RWPE2 (cell line): Measurements from ENCODE around the gene ATP6V0D1.

ENCODE experiments used
- ATAC-seq: fragments of 200-7000 bp; cut with Tn5 transposase; 3 replicates; pipeline ENCODE4 v1.9.1; 2021; ENCODE audit warnings: low read depth
- DNase-seq: peaks from one replicate; pipeline ENCODE4 v3.0.0-alpha.2; 2020; ENCODE audit warnings: low spot score
- H3K27ac ChIP-seq: fragments of 450-650 bp; 2 replicates; pipeline ENCODE4 v1.5.1; 2017; ENCODE audit warnings: mild to moderate bottlenecking; ENCODE audit not compliant: poor library complexity, severe bottlenecking
- H3K27me3 ChIP-seq: fragments of 250-450 bp; sonication (Bioruptor Pico); 2 replicates; pipeline ENCODE4 v1.5.1; 2021; ENCODE audit warnings: mild to moderate bottlenecking, moderate library complexity; ENCODE audit not compliant: insufficient read depth, poor library complexity, severe bottlenecking
- H3K36me3 ChIP-seq: fragments of 250-450 bp; sonication (Bioruptor Pico); 2 replicates; pipeline ENCODE4 v1.5.1; 2020; ENCODE audit warnings: low read depth, mild to moderate bottlenecking, moderate library complexity
- H3K4me1 ChIP-seq: fragments of 250-450 bp; sonication (Bioruptor Pico); 2 replicates; pipeline ENCODE4 v1.5.1; 2021; ENCODE audit warnings: mild to moderate bottlenecking, moderate library complexity; ENCODE audit not compliant: insufficient read depth, poor library complexity, severe bottlenecking
- H3K4me3 ChIP-seq: fragments of 250-450 bp; sonication (Bioruptor Pico); 2 replicates; pipeline ENCODE4 v1.5.1; 2021; ENCODE audit warnings: mild to moderate bottlenecking, moderate library complexity; ENCODE audit not compliant: severe bottlenecking
- H3K9me3 ChIP-seq: fragments of 250-450 bp; sonication (Bioruptor Pico); 2 replicates; pipeline ENCODE4 v1.5.1; 2021; ENCODE audit warnings: mild to moderate bottlenecking, moderate library complexity; ENCODE audit not compliant: severe bottlenecking
- CTCF ChIP-seq: fragments of 450-650 bp; IDR thresholded peaks from one replicate; pipeline ENCODE4 v1.5.1; 2017; ENCODE audit warnings: mild to moderate bottlenecking, moderate library complexity; ENCODE audit not compliant: poor library complexity, severe bottlenecking

The ATP6V0D1 gene

DNA sequence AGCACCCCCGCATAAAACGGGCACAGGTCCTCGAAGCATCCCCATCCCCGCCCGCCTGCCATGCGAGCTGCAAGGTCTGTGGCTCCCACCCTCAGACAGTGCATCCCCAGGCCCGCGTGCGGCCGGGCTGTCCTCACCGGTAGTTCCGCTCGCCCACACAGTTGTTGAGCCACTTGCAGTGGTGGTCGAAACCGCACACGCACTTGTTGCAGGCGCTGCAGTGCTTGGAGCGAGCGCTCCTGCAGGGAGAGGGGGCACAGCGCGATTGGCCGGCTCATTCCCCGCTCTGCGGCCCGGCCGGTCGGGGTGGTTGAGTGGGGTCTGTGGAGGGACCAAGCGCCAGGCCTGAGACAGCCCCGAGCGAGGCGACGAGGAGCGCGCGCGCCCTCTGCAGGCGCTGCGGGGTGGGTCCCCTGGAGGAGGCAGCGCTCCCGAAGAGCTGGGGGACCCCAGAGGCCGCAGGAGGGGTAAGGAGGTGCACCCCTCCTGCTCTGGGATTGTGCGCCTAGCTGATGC, 81.7 kb downstream of the ATP6V0D1 start:
- H3K4me1 ChIP-seq, result peaks cover 17% of the 10 kb centered on the region
- no peaks in the 10 kb centered on the region for H3K36me3 ChIP-seq
- H3K27ac ChIP-seq, result no peak overlapping the region
- TF ChIP-seq CTCF, result peak; percentile 61
- H3K9me3 ChIP-seq, result no peaks in the 10 kb centered on the region
- H3K4me3 ChIP-seq, result no peak overlapping the region
- DNase-seq (no peak), ATAC-seq (no peak)
- H3K27me3 ChIP-seq, result no peaks in the 10 kb centered on the region

DNA sequence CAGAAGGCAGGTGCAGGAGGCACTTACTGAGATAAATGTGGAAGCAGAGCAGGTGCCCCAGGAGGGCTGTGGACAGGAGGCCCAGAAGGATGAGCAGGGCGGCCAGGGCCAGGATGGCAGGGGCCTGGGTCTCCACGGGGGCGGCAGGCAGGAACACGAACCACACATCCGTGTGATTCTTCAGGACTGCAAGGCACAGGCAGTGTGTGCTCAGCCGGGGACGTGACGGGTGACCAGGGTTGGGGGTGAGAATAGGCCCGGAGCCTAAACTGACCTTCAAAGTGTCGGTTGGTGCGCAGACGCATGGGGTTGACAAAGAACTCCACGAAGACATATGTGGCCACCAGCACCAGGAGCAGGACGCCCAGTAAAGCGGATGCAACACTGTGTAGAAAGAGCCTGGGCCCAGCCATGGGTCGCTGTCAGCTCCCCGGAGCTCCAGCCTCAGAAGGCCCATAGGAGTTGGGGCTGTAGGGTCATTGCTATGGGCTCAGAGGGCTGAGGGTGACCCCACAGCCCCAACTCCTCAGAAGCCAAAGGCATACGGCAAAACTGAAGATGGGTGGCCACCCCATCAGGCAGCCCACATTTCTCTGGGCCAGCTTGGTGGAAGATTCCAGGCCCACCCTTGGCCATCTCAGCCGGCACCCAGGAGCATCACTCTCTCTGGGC, 82.3 kb downstream of the ATP6V0D1 start:
- no peaks in the 10 kb centered on the region for H3K27me3 ChIP-seq
- TF ChIP-seq CTCF, result no peak
- peaks cover 13% of the 10 kb centered on the region for H3K4me1 ChIP-seq
- no peak for ATAC-seq
- no peaks in the 10 kb centered on the region for H3K36me3 ChIP-seq
- H3K27ac ChIP-seq, result no peak overlapping the region
- H3K9me3 ChIP-seq, result no peaks in the 10 kb centered on the region
- DNase-seq, result no peak
- no peak overlapping the region for H3K4me3 ChIP-seq

GRCh38 chr16:67397812-67398545, 83.0 kb downstream of the ATP6V0D1 start:
- H3K27ac ChIP-seq, result no peak overlapping the region
- no peak for DNase-seq
- H3K4me1 ChIP-seq, result peaks cover 13% of the 10 kb centered on the region
- no peak overlapping the region for H3K4me3 ChIP-seq
- ATAC-seq, result peak; percentile 9; the same call in 1 of the 3 replicates
- no peaks in the 10 kb centered on the region for H3K36me3 ChIP-seq
- H3K9me3 ChIP-seq, result no peaks in the 10 kb centered on the region
- no peaks in the 10 kb centered on the region for H3K27me3 ChIP-seq
- TF ChIP-seq CTCF, result peak; percentile 17

DNA sequence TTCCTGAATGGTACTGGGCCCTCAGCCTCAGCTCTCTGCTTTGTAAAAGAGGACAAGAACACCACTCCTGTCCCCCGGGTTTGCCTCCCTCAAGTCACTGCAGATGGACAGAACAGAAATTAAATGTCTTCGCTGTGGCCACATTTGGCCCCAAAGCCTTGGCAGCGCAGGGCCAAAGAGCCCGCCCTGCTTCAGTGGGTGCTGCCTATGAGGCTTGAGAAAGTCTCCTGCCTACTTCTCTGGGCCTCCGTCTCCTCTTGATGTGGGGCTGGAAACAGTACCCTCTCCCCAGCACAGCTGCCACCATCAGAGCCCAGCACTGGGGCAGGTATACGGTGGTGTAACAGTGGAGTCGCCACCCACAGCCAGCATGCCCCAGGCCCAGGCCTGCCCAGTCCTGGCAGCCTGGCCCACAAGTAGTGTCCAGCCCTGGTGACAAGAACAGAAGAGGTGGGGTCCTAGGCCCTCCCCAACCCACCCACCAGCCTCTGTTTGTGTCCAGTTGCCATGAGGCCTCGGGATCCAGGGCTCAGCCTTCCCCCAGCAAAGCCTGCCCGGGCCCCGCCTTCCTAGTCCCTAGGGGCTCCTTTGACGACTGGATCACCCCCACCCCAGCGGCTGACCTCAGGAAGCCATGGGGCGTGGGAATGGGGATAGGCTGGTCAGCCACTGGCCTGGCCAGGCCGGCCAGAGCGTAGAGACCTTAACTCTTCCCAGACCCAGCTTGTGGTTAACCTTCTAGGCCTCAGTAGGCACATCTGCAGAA, 83.7 kb downstream of the ATP6V0D1 start:
- Histone ChIP-seq H3K36me3 (no peaks in the 10 kb centered on the region), H3K4me3 (no peak overlapping the region), H3K27ac (no peak overlapping the region), H3K9me3 (no peaks in the 10 kb centered on the region), H3K4me1 (peaks cover 13% of the 10 kb centered on the region), H3K27me3 (no peaks in the 10 kb centered on the region)
- DNase-seq (peak; percentile 26), ATAC-seq (no peak)
- no peak for TF ChIP-seq CTCF
